Uterus (tissue), 2 donors: Measurements from ENCODE around the gene NTSR1.

Experiments
- POLR2A ChIP-seq, 2 donors: fragments of 450-650 bp; IDR thresholded peaks; one replicate each; pipeline ENCODE4 v1.6.1; 2016; ENCODE audit warnings: antibody characterized with exemption in 2 of 2, mild to moderate bottlenecking in 1 of 2, moderate library complexity in 1 of 2
- TF ChIP-seq, protein P1 (sequence below), 4 experiments: fragments of 200-600 bp in 2 of 4; fragments of 450-650 bp in 2 of 4; sonication (generic) in 2 of 4; IDR thresholded peaks; one replicate each; pipeline ENCODE4 v1.5.1; 2016 to 2019; ENCODE audit warnings: antibody characterized with exemption in 4 of 4, mild to moderate bottlenecking in 2 of 4, moderate library complexity in 1 of 4

GRCh38 chr20:62703853-62704228 is 4.8 kb upstream of the NTSR1 start:
- TF ChIP-seq POLR2A (IDR thresholded peaks at IDR 0.05) = no peak
- TF ChIP-seq, protein P1, sequence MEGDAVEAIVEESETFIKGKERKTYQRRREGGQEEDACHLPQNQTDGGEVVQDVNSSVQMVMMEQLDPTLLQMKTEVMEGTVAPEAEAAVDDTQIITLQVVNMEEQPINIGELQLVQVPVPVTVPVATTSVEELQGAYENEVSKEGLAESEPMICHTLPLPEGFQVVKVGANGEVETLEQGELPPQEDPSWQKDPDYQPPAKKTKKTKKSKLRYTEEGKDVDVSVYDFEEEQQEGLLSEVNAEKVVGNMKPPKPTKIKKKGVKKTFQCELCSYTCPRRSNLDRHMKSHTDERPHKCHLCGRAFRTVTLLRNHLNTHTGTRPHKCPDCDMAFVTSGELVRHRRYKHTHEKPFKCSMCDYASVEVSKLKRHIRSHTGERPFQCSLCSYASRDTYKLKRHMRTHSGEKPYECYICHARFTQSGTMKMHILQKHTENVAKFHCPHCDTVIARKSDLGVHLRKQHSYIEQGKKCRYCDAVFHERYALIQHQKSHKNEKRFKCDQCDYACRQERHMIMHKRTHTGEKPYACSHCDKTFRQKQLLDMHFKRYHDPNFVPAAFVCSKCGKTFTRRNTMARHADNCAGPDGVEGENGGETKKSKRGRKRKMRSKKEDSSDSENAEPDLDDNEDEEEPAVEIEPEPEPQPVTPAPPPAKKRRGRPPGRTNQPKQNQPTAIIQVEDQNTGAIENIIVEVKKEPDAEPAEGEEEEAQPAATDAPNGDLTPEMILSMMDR (IDR thresholded peaks at IDR 0.05) = no peak
